K562 (cell line): ENCODE measurements around the gene USP12.

ENCODE experiments used
- SMARCC2 ChIP-seq: fragments of 450-650 bp; IDR thresholded peaks from 2 replicates; pipeline ENCODE4 v1.6.1; 2017; ENCODE audit warnings: antibody characterized with exemption, moderate library complexity, mild to moderate bottlenecking, low read depth
- TOE1 ChIP-seq, 2 experiments: fragments of 450-650 bp in 1 of 2; sonication (generic) in 1 of 2; formaldehyde crosslinking in 1 of 2; IDR thresholded peaks; 2 replicates each; pipeline versions ENCODE4 v1.7.1 to v1.8.0; 2016 to 2022; ENCODE audit warnings: borderline replicate concordance in 2 of 2, mild to moderate bottlenecking in 2 of 2, antibody characterized with exemption in 1 of 2, inconsistent platforms in 1 of 2, low read depth in 1 of 2, missing genetic modification reagents in 1 of 2, moderate library complexity in 1 of 2
- ZNF12 ChIP-seq: sonication (generic); formaldehyde crosslinking; IDR thresholded peaks from 2 replicates; pipeline ENCODE4 v1.4.0; 2020; ENCODE audit warnings: mild to moderate bottlenecking, missing genetic modification reagents

DNA sequence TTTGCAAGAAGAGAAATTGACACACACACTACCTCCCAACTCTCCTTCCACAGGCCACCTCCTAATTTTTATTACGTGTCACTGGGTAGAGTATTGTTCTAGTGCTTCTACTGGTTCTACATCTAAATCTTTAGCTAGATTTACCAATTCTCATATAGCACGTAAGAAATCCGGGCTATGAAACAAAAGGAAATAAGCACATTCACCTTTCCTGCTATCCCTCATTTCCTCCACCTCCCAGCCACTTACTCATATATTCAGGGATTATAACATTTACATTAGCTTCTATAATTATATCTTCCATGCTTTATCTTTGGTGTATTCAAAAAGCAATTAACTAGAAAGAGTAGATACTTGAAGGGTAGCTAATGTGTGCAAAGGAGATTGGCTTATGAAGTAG is 39.7 kb downstream of the USP12 start:
- TF ChIP-seq SMARCC2 = no peak
- TF ChIP-seq TOE1 (IDR thresholded peaks at IDR 0.05; ENCODE audit: borderline replicate concordance) = no peak
- TF ChIP-seq TOE1 (CRISPR knock-in tag; IDR thresholded peaks at IDR 0.05; ENCODE audit: borderline replicate concordance, low read depth) = no peak
- TF ChIP-seq ZNF12 (CRISPR knock-in tag) = no peak
